MM.1S (cell line): ENCODE measurements around the gene CST4.
"Not testable (repeated sequence)": the region's sequence is repeated elsewhere in the genome, so short reads cannot be mapped to it uniquely, and the experiment has no call there.

Experiments used
- DNase-seq: peaks from one replicate; pipeline ENCODE4 v3.0.0-alpha.2; 2015
- H2AFZ ChIP-seq: fragments of 300-600 bp; sonication (generic); 2 replicates; pipeline ENCODE4 v1.6.0; 2016; ENCODE audit warnings: antibody characterized with exemption, low read length
- H3F3A ChIP-seq: fragments of 300-600 bp; sonication (generic); 2 replicates; pipeline ENCODE4 v1.6.1; 2016; ENCODE audit warnings: mild to moderate bottlenecking, antibody characterized with exemption, low read length, moderate library complexity, mixed read lengths; ENCODE audit not compliant: insufficient read depth
- H3K27ac ChIP-seq: fragments of 300-600 bp; sonication (generic); 2 replicates; pipeline ENCODE4 v1.5.1; 2016; ENCODE audit warnings: mild to moderate bottlenecking, low read length
- H3K27me3 ChIP-seq: fragments of 300-600 bp; sonication (generic); replicated peaks from 2 replicates; pipeline ENCODE4 v1.6.0; 2016; ENCODE audit warnings: low read length; ENCODE audit not compliant: insufficient read depth
- H3K36me3 ChIP-seq: fragments of 300-600 bp; sonication (generic); replicated peaks from 2 replicates; pipeline ENCODE4 v1.6.1; 2016; ENCODE audit warnings: mild to moderate bottlenecking, low read length, mixed read lengths; ENCODE audit not compliant: insufficient read depth
- H3K4me1 ChIP-seq: fragments of 300-600 bp; sonication (generic); 2 replicates; pipeline ENCODE4 v1.6.1; 2016; ENCODE audit warnings: low read length, mixed read lengths
- H3K4me2 ChIP-seq: fragments of 300-600 bp; sonication (generic); 2 replicates; pipeline ENCODE4 v1.6.0; 2016; ENCODE audit warnings: low read depth, low read length
- H3K4me3 ChIP-seq: fragments of 300-600 bp; sonication (generic); 2 replicates; pipeline ENCODE4 v1.5.1; 2016; ENCODE audit warnings: low read length, mixed read lengths
- H3K79me2 ChIP-seq: fragments of 300-600 bp; sonication (generic); 2 replicates; pipeline ENCODE4 v1.6.1; 2016; ENCODE audit warnings: mixed run types, low read length, mixed read lengths
- H3K9ac ChIP-seq: fragments of 300-600 bp; sonication (generic); 2 replicates; pipeline ENCODE4 v1.6.1; 2016; ENCODE audit warnings: low read length, mixed read lengths
- H3K9me2 ChIP-seq: fragments of 300-600 bp; sonication (generic); replicated peaks from 2 replicates; pipeline ENCODE4 v1.6.1; 2016; ENCODE audit warnings: mild to moderate bottlenecking, low read length, mixed read lengths; ENCODE audit not compliant: insufficient read depth
- H3K9me3 ChIP-seq: fragments of 300-600 bp; sonication (generic); replicated peaks from 2 replicates; pipeline ENCODE4 v1.6.1; 2016; ENCODE audit warnings: mild to moderate bottlenecking, low read length, mixed read lengths; ENCODE audit not compliant: insufficient read depth
- H4K20me1 ChIP-seq: fragments of 300-600 bp; sonication (generic); 2 replicates; pipeline ENCODE4 v1.6.1; 2016; ENCODE audit warnings: mild to moderate bottlenecking, low read length, moderate library complexity, mixed read lengths; ENCODE audit not compliant: insufficient read depth
- EZH2 ChIP-seq: fragments of 300-600 bp; sonication (generic); optimal IDR thresholded peaks from 2 replicates; pipeline ENCODE3; 2017; ENCODE audit warnings: low read depth, mild to moderate bottlenecking, antibody characterized with exemption, low read length, mixed read lengths
- EZH2phosphoT487 ChIP-seq: fragments of 300-600 bp; sonication (generic); IDR thresholded peaks from 2 replicates; pipeline ENCODE4 v1.6.1; 2018; ENCODE audit warnings: antibody characterized with exemption, low read length
- TF ChIP-seq, protein P1 (sequence below): fragments of 300-600 bp; sonication (generic); IDR thresholded peaks from 2 replicates; pipeline ENCODE4 v1.5.1; 2016; ENCODE audit warnings: antibody characterized with exemption, low read length, mixed read lengths

Gene CST4

GRCh38 chr20:23662276-23662870 is 26.5 kb downstream of the CST4 start:
- Histone ChIP-seq H3K79me2 (no peaks in the 10 kb centered on the region), H3K27me3 (no peaks in the 10 kb centered on the region), H3K9me3 (no peaks in the 10 kb centered on the region), H3K27ac (no peak overlapping the region), H3K9ac (no peak overlapping the region), H3K4me1 (no peaks in the 10 kb centered on the region), H3K36me3 (no peaks in the 10 kb centered on the region), H2AFZ (no peak overlapping the region), H3F3A (no peaks in the 10 kb centered on the region), H3K4me2 (no peak overlapping the region), H4K20me1 (no peaks in the 10 kb centered on the region), H3K9me2 (no peaks in the 10 kb centered on the region), H3K4me3 (no peak overlapping the region)
- no peak for DNase-seq
- TF ChIP-seq EZH2 (no peak), EZH2phosphoT487 (no peak)
- TF ChIP-seq, protein P1, sequence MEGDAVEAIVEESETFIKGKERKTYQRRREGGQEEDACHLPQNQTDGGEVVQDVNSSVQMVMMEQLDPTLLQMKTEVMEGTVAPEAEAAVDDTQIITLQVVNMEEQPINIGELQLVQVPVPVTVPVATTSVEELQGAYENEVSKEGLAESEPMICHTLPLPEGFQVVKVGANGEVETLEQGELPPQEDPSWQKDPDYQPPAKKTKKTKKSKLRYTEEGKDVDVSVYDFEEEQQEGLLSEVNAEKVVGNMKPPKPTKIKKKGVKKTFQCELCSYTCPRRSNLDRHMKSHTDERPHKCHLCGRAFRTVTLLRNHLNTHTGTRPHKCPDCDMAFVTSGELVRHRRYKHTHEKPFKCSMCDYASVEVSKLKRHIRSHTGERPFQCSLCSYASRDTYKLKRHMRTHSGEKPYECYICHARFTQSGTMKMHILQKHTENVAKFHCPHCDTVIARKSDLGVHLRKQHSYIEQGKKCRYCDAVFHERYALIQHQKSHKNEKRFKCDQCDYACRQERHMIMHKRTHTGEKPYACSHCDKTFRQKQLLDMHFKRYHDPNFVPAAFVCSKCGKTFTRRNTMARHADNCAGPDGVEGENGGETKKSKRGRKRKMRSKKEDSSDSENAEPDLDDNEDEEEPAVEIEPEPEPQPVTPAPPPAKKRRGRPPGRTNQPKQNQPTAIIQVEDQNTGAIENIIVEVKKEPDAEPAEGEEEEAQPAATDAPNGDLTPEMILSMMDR = no peak

DNA sequence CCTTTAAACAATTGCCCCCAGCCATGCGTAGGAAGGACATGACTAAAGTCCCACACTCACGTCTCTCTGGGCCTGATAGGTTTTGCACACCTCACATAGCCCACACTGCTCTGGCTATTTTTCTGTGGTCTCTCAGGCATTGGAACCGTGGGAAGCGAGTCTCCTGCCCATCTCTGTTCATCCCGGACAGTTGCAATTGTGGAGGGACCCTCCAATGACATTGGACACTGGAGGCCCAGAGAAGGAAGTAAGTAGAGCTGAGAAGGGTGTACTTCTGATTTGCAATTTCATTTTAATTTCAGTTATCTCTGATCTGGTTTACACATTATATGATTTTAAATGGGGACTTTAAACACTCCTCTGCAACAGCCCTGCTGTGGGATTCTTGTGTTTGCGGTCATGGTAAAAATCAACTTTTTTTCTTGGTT is 27.8 kb downstream of the CST4 start:
- Histone ChIP-seq H3K27ac (no peak overlapping the region), H3F3A (no peaks in the 10 kb centered on the region), H3K79me2 (no peaks in the 10 kb centered on the region), H3K27me3 (no peaks in the 10 kb centered on the region), H3K4me3 (no peak overlapping the region), H3K9me3 (no peaks in the 10 kb centered on the region), H2AFZ (no peak overlapping the region), H3K36me3 (no peaks in the 10 kb centered on the region), H3K4me2 (no peak overlapping the region), H3K4me1 (no peaks in the 10 kb centered on the region), H3K9me2 (no peaks in the 10 kb centered on the region), H3K9ac (no peak overlapping the region), H4K20me1 (no peaks in the 10 kb centered on the region)
- TF ChIP-seq EZH2 (no peak), EZH2phosphoT487 (no peak)
- TF ChIP-seq, protein P1 = no peak
- no peak for DNase-seq

GRCh38 chr20:23659989-23660837 is 28.6 kb downstream of the CST4 start:
- DNase-seq = no peak
- no peaks in the 10 kb centered on the region for H3K27me3 ChIP-seq
- H3K4me3 ChIP-seq = no peak overlapping the region
- no peak overlapping the region for H2AFZ ChIP-seq
- H3K4me2 ChIP-seq = no peak overlapping the region
- H3K36me3 ChIP-seq = no peaks in the 10 kb centered on the region
- H3K9me3 ChIP-seq = no peaks in the 10 kb centered on the region
- H3K79me2 ChIP-seq = no peaks in the 10 kb centered on the region
- H3K9me2 ChIP-seq = no peaks in the 10 kb centered on the region
- no peaks in the 10 kb centered on the region for H4K20me1 ChIP-seq
- no peak overlapping the region for H3K27ac ChIP-seq
- H3F3A ChIP-seq = no peaks in the 10 kb centered on the region
- no peak overlapping the region for H3K9ac ChIP-seq
- no peaks in the 10 kb centered on the region for H3K4me1 ChIP-seq
- TF ChIP-seq EZH2 = no peak
- no peak for TF ChIP-seq EZH2phosphoT487
- TF ChIP-seq, protein P1 = no peak

GRCh38 chr20:23659610-23659988 is 29.2 kb downstream of the CST4 start:
- H3K4me2 ChIP-seq, H3K9ac ChIP-seq, DNase-seq, H3K4me1 ChIP-seq, H4K20me1 ChIP-seq, H3K4me3 ChIP-seq, H3K27me3 ChIP-seq, H3K9me2 ChIP-seq, H3K79me2 ChIP-seq, H3K9me3 ChIP-seq, H2AFZ ChIP-seq, H3F3A ChIP-seq, H3K27ac ChIP-seq, H3K36me3 ChIP-seq: not testable (repeated sequence)
